Activated T-cell treated with anti-CD3 and anti-CD28 coated beads, Interleukin-2, amount 50 U/mL, for 24 hours (primary cell): Measurements from ENCODE around the gene CEBPE.

Source experiments
- DNase-seq: peaks from one replicate; pipeline ENCODE4 v3.0.0-alpha.2; 2020
- H3K27ac Mint-ChIP-seq: 2 replicates; pipeline ENCODE4 v1.8.0; 2020; ENCODE audit warnings: mild to moderate bottlenecking, mixed read lengths
- H3K27me3 Mint-ChIP-seq: 2 replicates; pipeline ENCODE4 v1.8.0; 2020; ENCODE audit warnings: mixed read lengths
- H3K36me3 Mint-ChIP-seq: 2 replicates; pipeline ENCODE4 v1.8.0; 2020; ENCODE audit warnings: low read depth, mixed read lengths
- H3K4me1 Mint-ChIP-seq: 2 replicates; pipeline ENCODE4 v1.8.0; 2020; ENCODE audit warnings: low read depth, mixed read lengths
- H3K4me3 Mint-ChIP-seq: 2 replicates; pipeline ENCODE4 v1.8.0; 2020; ENCODE audit warnings: mild to moderate bottlenecking, moderate library complexity, mixed read lengths
- H3K9me3 Mint-ChIP-seq: 2 replicates; pipeline ENCODE4 v1.8.0; 2020; ENCODE audit warnings: mixed read lengths

Gene CEBPE

GRCh38 chr14:23149745-23150144 lies 30.7 kb upstream of the CEBPE start:
- Mint-ChIP-seq H3K36me3 (no peaks in the 10 kb centered on the region), H3K27ac (no peak overlapping the region), H3K4me3 (no peak overlapping the region), H3K27me3 (no peaks in the 10 kb centered on the region), H3K4me1 (peaks cover 13% of the 10 kb centered on the region), H3K9me3 (no peaks in the 10 kb centered on the region)
- DNase-seq: no peak

- Mint-ChIP-seq H3K4me3 (no peak overlapping the region), H3K27ac (no peak overlapping the region), H3K36me3 (no peaks in the 10 kb centered on the region), H3K9me3 (no peaks in the 10 kb centered on the region), H3K4me1 (peaks cover 6% of the 10 kb centered on the region), H3K27me3 (no peaks in the 10 kb centered on the region)
- DNase-seq: no peak
These were observed 29.7 kb upstream of the CEBPE start for GRCh38 chr14:23148591-23149249.

- H3K4me1 Mint-ChIP-seq: no peaks in the 10 kb centered on the region
- DNase-seq: no peak
- H3K9me3 Mint-ChIP-seq: no peaks in the 10 kb centered on the region
- H3K4me3 Mint-ChIP-seq: no peak overlapping the region
- H3K27ac Mint-ChIP-seq: no peak overlapping the region
- H3K27me3 Mint-ChIP-seq: no peaks in the 10 kb centered on the region
- no peaks in the 10 kb centered on the region for H3K36me3 Mint-ChIP-seq
These were observed 28.6 kb upstream of the CEBPE start for GRCh38 chr14:23147676-23148075.

- Mint-ChIP-seq H3K4me3 (no peak overlapping the region), H3K36me3 (no peaks in the 10 kb centered on the region), H3K4me1 (no peaks in the 10 kb centered on the region), H3K27ac (no peak overlapping the region), H3K27me3 (no peaks in the 10 kb centered on the region), H3K9me3 (no peaks in the 10 kb centered on the region)
- no peak for DNase-seq
These were observed 27.9 kb upstream of the CEBPE start for GRCh38 chr14:23146980-23147379.

- Mint-ChIP-seq H3K27ac (no peak overlapping the region), H3K27me3 (no peaks in the 10 kb centered on the region), H3K4me1 (no peaks in the 10 kb centered on the region), H3K9me3 (no peaks in the 10 kb centered on the region), H3K36me3 (no peaks in the 10 kb centered on the region), H3K4me3 (no peak overlapping the region)
- DNase-seq: no peak
These were observed 27.4 kb upstream of the CEBPE start for GRCh38 chr14:23146351-23146910.

GRCh38 chr14:23145794-23146350 lies 26.8 kb upstream of the CEBPE start:
- Mint-ChIP-seq H3K9me3 (no peaks in the 10 kb centered on the region), H3K27ac (no peak overlapping the region), H3K36me3 (no peaks in the 10 kb centered on the region), H3K27me3 (no peaks in the 10 kb centered on the region), H3K4me1 (no peaks in the 10 kb centered on the region), H3K4me3 (no peak overlapping the region)
- no peak for DNase-seq

- Mint-ChIP-seq H3K36me3 (no peaks in the 10 kb centered on the region), H3K27ac (no peak overlapping the region), H3K4me1 (no peaks in the 10 kb centered on the region)
These were observed 24.9 kb upstream of the CEBPE start for GRCh38 chr14:23143911-23144310.

GRCh38 chr14:23142826-23143225 lies 23.8 kb upstream of the CEBPE start:
- H3K27me3 Mint-ChIP-seq: no peaks in the 10 kb centered on the region
- no peaks in the 10 kb centered on the region for H3K9me3 Mint-ChIP-seq
- no peaks in the 10 kb centered on the region for H3K36me3 Mint-ChIP-seq
- H3K27ac Mint-ChIP-seq: no peak overlapping the region
- DNase-seq: no peak
- no peaks in the 10 kb centered on the region for H3K4me1 Mint-ChIP-seq
- no peak overlapping the region for H3K4me3 Mint-ChIP-seq

More at GRCh38 chr14:23143911-23144310, 24.9 kb upstream of the CEBPE start:
- Mint-ChIP-seq H3K4me3 (no peak overlapping the region), H3K9me3 (no peaks in the 10 kb centered on the region), H3K27me3 (no peaks in the 10 kb centered on the region)
- no peak for DNase-seq

- Mint-ChIP-seq H3K4me1 (no peaks in the 10 kb centered on the region), H3K9me3 (no peaks in the 10 kb centered on the region), H3K36me3 (no peaks in the 10 kb centered on the region), H3K4me3 (no peak overlapping the region), H3K27me3 (no peaks in the 10 kb centered on the region), H3K27ac (no peak overlapping the region)
- DNase-seq: no peak
These were observed 22.8 kb upstream of the CEBPE start for GRCh38 chr14:23141706-23142444.

- Mint-ChIP-seq H3K9me3 (no peaks in the 10 kb centered on the region), H3K27me3 (no peaks in the 10 kb centered on the region), H3K27ac (no peak overlapping the region), H3K4me1 (no peaks in the 10 kb centered on the region), H3K36me3 (no peaks in the 10 kb centered on the region), H3K4me3 (no peak overlapping the region)
- no peak for DNase-seq
These were observed 21.3 kb upstream of the CEBPE start for GRCh38 chr14:23140371-23140770.

GRCh38 chr14:23139874-23140273 lies 20.8 kb upstream of the CEBPE start:
- no peaks in the 10 kb centered on the region for H3K9me3 Mint-ChIP-seq
- H3K4me1 Mint-ChIP-seq: no peaks in the 10 kb centered on the region
- no peak overlapping the region for H3K27ac Mint-ChIP-seq
- no peak for DNase-seq
- H3K4me3 Mint-ChIP-seq: no peak overlapping the region
- no peaks in the 10 kb centered on the region for H3K27me3 Mint-ChIP-seq
- H3K36me3 Mint-ChIP-seq: no peaks in the 10 kb centered on the region

- DNase-seq: no peak
- Mint-ChIP-seq H3K27me3 (no peaks in the 10 kb centered on the region), H3K4me3 (no peak overlapping the region), H3K9me3 (no peaks in the 10 kb centered on the region), H3K4me1 (no peaks in the 10 kb centered on the region), H3K27ac (no peak overlapping the region), H3K36me3 (no peaks in the 10 kb centered on the region)
These were observed 18.9 kb upstream of the CEBPE start for GRCh38 chr14:23137813-23138535.

GRCh38 chr14:23137192-23137812 lies 18.2 kb upstream of the CEBPE start:
- no peaks in the 10 kb centered on the region for H3K4me1 Mint-ChIP-seq
- H3K4me3 Mint-ChIP-seq: no peak overlapping the region
- no peaks in the 10 kb centered on the region for H3K27me3 Mint-ChIP-seq
- DNase-seq: no peak
- no peaks in the 10 kb centered on the region for H3K36me3 Mint-ChIP-seq
- H3K27ac Mint-ChIP-seq: no peak overlapping the region
- H3K9me3 Mint-ChIP-seq: no peaks in the 10 kb centered on the region

GRCh38 chr14:23136566-23137133 lies 17.6 kb upstream of the CEBPE start:
- Mint-ChIP-seq H3K4me3 (no peak overlapping the region), H3K4me1 (no peaks in the 10 kb centered on the region), H3K27me3 (no peaks in the 10 kb centered on the region), H3K9me3 (no peaks in the 10 kb centered on the region), H3K36me3 (no peaks in the 10 kb centered on the region), H3K27ac (no peak overlapping the region)
- DNase-seq: no peak
